NCI-H1436 treated with DMSO at 0.1 percent for 48 hours (cell line): ENCODE measurements around the gene ATF2.
"Not testable (repeated sequence)": the region's sequence is repeated elsewhere in the genome, so short reads cannot be mapped to it uniquely, and the experiment has no call there.

ENCODE experiments used
- DNase-seq: peaks from one replicate; lab custom pipeline; 2025; lab: John Stamatoyannopoulos, UW

ATF2 gene

GRCh38 chr2:175097297-175097696, 70.7 kb downstream of the ATF2 start:
- no peak for DNase-seq

- DNase-seq, result not testable (repeated sequence)
Observed at GRCh38 chr2:175084117-175084516, 83.9 kb downstream of the ATF2 start.

- no peak for DNase-seq
Observed at GRCh38 chr2:175080479-175080878, 87.5 kb downstream of the ATF2 start.

GRCh38 chr2:175076272-175076671, 91.7 kb downstream of the ATF2 start:
- no peak for DNase-seq

GRCh38 chr2:175074478-175074877, 93.5 kb downstream of the ATF2 start:
- no peak for DNase-seq

- no peak for DNase-seq
Observed at GRCh38 chr2:175068534-175068933, 99.5 kb downstream of the ATF2 start.

- DNase-seq, result no peak
Observed at GRCh38 chr2:175066411-175066810, 101.6 kb downstream of the ATF2 start.

- DNase-seq, result no peak
Observed at GRCh38 chr2:175064797-175065196, 103.2 kb downstream of the ATF2 start.

GRCh38 chr2:175063741-175064140, 104.3 kb downstream of the ATF2 start:
- no peak for DNase-seq

- no peak for DNase-seq
Observed at GRCh38 chr2:175062787-175063585, 105.0 kb downstream of the ATF2 start.

- no peak for DNase-seq
Observed at GRCh38 chr2:175057078-175057685, 110.8 kb downstream of the ATF2 start.

GRCh38 chr2:175055993-175056392, 112.0 kb downstream of the ATF2 start:
- no peak for DNase-seq

- DNase-seq, result no peak
Observed at GRCh38 chr2:175054340-175054739, 113.7 kb downstream of the ATF2 start.

- DNase-seq, result no peak
Observed at GRCh38 chr2:175049661-175050060, 118.3 kb downstream of the ATF2 start.

GRCh38 chr2:175048275-175048674, 119.7 kb downstream of the ATF2 start:
- no peak for DNase-seq

- no peak for DNase-seq
Observed at GRCh38 chr2:175039490-175039889, 128.5 kb downstream of the ATF2 start.

GRCh38 chr2:175039031-175039430, 129.0 kb downstream of the ATF2 start:
- DNase-seq, result no peak

GRCh38 chr2:175037941-175038340, 130.1 kb downstream of the ATF2 start:
- no peak for DNase-seq

GRCh38 chr2:175036582-175037018, 131.4 kb downstream of the ATF2 start:
- peak; percentile 15 for DNase-seq

- DNase-seq, result no peak
Observed at GRCh38 chr2:175035806-175036205, 132.2 kb downstream of the ATF2 start.

- no peak for DNase-seq
Observed at GRCh38 chr2:175034716-175035115, 133.3 kb downstream of the ATF2 start.

GRCh38 chr2:175030380-175031271, 137.4 kb downstream of the ATF2 start:
- DNase-seq, result no peak

- DNase-seq, result no peak
Observed at GRCh38 chr2:175027755-175028154, 140.2 kb downstream of the ATF2 start.
